Stomach smooth muscle (tissue), 2 donors: ENCODE measurements around the gene PNCK.

ENCODE experiments used
- H3K27ac ChIP-seq: one replicate; pipeline ENCODE4 v1.7.0; 2013; ENCODE audit warnings: mild to moderate bottlenecking, low read length, inconsistent platforms
- H3K27me3 ChIP-seq, 2 donors: one replicate each; pipeline ENCODE4 v1.7.0; 2013; ENCODE audit warnings: low read length in 2 of 2; ENCODE audit not compliant: insufficient read depth in 2 of 2, control insufficient read depth in 1 of 2
- H3K36me3 ChIP-seq, 2 donors: one replicate each; pipeline ENCODE4 v1.7.0; 2013; ENCODE audit warnings: low read length in 2 of 2; ENCODE audit not compliant: control insufficient read depth in 2 of 2, insufficient read depth in 2 of 2
- H3K4me1 ChIP-seq: one replicate; pipeline ENCODE4 v1.7.0; 2013; ENCODE audit warnings: low read length; ENCODE audit not compliant: control insufficient read depth, insufficient read depth
- H3K4me3 ChIP-seq, 2 donors: one replicate each; pipeline ENCODE4 v1.7.0; 2013; ENCODE audit warnings: low read length in 2 of 2
- H3K9ac ChIP-seq, 2 donors: one replicate each; pipeline ENCODE4 v1.7.0; 2013; ENCODE audit warnings: low read length in 2 of 2, mild to moderate bottlenecking in 1 of 2
- H3K9me3 ChIP-seq, 2 donors: one replicate each; pipeline ENCODE4 v1.7.0; 2013; ENCODE audit warnings: low read length in 2 of 2; ENCODE audit not compliant: control insufficient read depth in 2 of 2
- donor health status: healthy.
- donor health status: Pancreatic carcinoma.

PNCK gene

GRCh38 chrX:153624196-153625091 is 49.2 kb downstream of the PNCK start:
- Histone ChIP-seq H3K4me1 (no peaks in the 10 kb centered on the region), H3K9ac (no peak overlapping the region), H3K9me3 (no peaks in the 10 kb centered on the region), H3K4me3 (no peak overlapping the region), H3K27me3 (peaks cover 0 to 27% of the 10 kb centered on the region in 2 donors), H3K36me3 (no peaks in the 10 kb centered on the region), H3K27ac (no peak overlapping the region)

DNA sequence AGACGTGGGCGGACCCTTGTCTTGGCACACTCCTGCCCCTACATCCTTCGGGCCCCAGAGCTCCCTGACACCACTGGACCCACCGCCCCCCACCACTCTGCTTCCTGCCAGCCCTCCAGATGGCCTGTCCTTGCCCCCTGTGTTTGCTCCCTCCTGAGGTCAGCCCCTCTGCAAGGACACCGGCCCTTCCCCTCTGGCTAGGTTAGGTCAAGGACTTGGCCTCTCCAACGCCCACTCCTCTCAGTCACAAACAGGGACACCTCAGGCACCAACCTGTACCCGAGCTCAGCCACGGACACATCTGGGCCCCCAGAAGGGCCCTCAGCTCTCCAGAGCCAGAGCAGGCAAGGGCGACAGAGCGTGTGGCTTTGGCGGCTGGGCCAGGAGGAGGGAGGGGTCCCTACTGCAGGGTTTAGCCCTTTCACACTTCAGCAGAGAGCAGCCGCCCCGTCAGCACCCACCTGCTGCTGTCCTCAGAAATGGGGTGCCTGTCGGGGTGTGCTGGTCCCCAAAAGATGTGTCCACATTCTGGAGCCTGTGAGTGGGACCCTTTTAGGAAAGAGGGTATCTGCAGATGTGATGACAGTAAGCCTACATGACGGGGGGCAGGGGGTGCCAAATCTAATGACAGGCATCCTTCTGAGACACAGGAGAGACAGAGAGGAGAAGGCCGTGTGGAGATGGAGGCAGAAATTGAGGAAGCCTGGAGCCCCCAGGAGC is 50.1 kb downstream of the PNCK start:
- H3K36me3 ChIP-seq: no peaks in the 10 kb centered on the region
- H3K27ac ChIP-seq: no peak overlapping the region
- H3K27me3 ChIP-seq: peaks cover 0 to 24% of the 10 kb centered on the region in 2 donors
- no peaks in the 10 kb centered on the region for H3K4me1 ChIP-seq
- no peak overlapping the region for H3K4me3 ChIP-seq
- H3K9me3 ChIP-seq: no peaks in the 10 kb centered on the region
- H3K9ac ChIP-seq: no peak overlapping the region

- Histone ChIP-seq H3K9ac (no peak overlapping the region), H3K4me1 (no peaks in the 10 kb centered on the region), H3K4me3 (no peak overlapping the region), H3K27ac (no peak overlapping the region), H3K9me3 (no peaks in the 10 kb centered on the region), H3K27me3 (peaks cover 0 to 21% of the 10 kb centered on the region in 2 donors), H3K36me3 (no peaks in the 10 kb centered on the region)
These were observed 50.8 kb downstream of the PNCK start for GRCh38 chrX:153622661-153623309.

GRCh38 chrX:153621949-153622598 is 51.5 kb downstream of the PNCK start:
- H3K9me3 ChIP-seq: no peaks in the 10 kb centered on the region
- no peaks in the 10 kb centered on the region for H3K4me1 ChIP-seq
- H3K27ac ChIP-seq: no peak overlapping the region
- no peak overlapping the region for H3K9ac ChIP-seq
- no peak overlapping the region for H3K4me3 ChIP-seq
- H3K36me3 ChIP-seq: no peaks in the 10 kb centered on the region
- H3K27me3 ChIP-seq: peaks cover 0 to 23% of the 10 kb centered on the region in 2 donors

DNA sequence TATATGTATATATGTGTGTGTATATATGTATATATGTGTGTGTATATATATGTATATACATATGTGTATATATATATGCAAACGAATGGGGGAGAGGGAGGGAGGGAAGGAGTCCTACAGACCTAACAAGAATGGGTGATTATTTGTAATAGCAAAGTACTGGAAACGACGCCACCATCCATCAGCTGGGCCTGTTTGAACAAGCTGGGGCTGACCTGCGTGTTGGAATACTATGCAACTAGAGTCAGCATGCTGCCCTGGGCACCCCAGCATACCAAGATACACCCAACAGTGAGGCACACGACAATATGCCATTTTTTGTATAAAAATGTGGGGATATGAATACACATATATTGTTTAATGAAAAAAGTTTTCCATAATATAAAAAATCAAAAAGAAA is 53.0 kb downstream of the PNCK start:
- H3K27ac ChIP-seq: no peak overlapping the region
- no peaks in the 10 kb centered on the region for H3K36me3 ChIP-seq
- no peaks in the 10 kb centered on the region for H3K4me1 ChIP-seq
- no peaks in the 10 kb centered on the region for H3K9me3 ChIP-seq
- no peak overlapping the region for H3K4me3 ChIP-seq
- H3K27me3 ChIP-seq: peaks cover 0 to 30% of the 10 kb centered on the region in 2 donors
- no peak overlapping the region for H3K9ac ChIP-seq
